Measurements from ENCODE around the gene MAPT.
"Not testable (repeated sequence)": the region's sequence is repeated elsewhere in the genome, so short reads cannot be mapped to it uniquely, and the experiment has no call there.

Gene MAPT

DNA sequence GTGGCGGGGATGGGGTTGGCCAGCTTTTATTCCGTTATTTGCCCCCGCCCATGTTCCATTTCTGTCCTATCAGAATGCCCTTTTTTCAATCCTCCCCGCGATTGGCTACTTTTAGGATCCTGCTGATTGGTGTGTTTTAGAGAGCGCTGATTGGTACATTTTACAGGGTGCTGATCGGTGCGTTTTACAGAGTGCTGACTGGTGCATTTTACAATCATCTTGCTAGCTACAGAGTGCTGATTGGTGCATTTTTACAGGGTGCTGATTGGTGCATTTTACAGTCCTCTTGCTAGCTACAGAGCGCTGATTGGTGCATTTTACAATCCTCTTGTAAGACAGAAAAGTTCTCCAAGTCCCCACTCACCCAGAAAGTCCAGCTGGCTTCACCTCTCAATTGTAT, 32.2 kb upstream of the MAPT start:
- not testable (repeated sequence) for DNase-seq (ENCODE audit: low spot score)

GRCh38 chr17:45863857-45864654, 30.3 kb upstream of the MAPT start:
- DNase-seq (ENCODE audit: low spot score), result no peak

DNA sequence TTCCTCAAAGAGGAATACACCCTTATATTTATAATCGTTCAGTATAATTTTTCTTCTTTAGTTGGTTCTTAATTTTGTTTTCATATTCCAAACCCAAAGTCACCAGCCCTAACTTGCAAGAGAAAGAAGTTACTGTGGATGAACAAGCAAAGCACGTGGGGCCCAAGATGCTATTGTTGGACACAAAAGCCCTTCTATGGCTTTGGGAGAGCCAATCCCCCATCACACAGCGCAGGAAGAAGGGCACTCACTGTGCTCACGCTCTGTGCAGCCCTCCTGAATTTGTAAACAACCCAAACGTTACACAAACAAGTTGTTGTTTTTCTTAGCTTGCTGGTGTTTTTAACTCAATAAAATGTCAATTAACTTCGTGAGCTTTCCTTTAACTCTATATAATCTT, 27.2 kb upstream of the MAPT start:
- DNase-seq (ENCODE audit: low spot score), result no peak

GRCh38 chr17:45867702-45868101, 26.7 kb upstream of the MAPT start:
- no peak for DNase-seq (ENCODE audit: low spot score)

DNA sequence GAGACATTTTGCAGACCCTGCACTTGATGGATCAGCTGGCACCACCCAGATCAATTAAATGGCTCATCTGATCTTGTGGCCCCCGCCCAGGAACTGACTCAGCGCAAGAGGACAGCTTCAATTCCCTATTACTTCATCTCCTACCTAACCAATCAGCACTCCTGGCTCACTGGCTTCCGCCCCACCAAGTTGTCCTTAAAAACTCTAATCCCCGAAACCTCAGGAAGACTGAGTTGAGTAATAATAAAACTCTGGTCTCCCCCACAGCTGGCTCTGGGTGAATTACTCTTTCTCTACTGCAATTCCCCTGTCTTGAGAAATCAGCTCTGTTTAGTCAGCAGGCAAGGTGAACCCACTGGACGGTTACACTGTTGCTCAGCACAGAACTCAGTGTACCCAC, 26.1 kb upstream of the MAPT start:
- DNase-seq (ENCODE audit: low spot score), result no peak

DNA sequence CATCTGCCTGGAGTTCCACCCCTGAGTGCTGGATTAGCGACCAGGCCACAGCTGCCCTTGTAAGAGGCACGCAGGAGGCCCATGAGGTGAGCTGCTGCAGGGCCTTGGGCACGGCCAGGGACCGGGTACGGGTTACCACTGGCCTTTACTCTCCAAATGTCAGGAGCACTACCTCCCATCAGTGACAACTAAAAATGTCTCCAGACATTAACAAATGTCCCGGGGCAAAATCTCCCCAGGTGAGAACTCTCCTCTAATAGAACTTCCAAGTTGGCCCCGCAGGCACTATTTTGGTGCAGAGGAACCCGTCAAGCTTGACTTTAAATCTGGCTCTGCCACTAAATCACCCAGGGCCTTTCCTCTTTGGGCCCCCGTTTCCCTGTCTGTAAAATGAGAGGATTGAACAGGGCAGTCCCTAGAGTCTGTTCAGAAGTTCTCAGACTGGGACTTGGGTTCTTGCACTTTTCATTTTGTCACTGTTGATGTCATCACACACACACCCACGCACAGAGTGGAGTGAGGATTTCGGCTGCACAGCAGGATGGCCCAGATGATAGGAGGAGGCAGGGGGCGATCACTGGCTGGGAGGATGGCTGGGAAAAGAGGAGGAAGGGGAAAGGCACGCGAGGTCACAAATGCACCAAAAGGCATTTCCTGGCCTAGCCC, 24.5 kb upstream of the MAPT start:
- DNase-seq (ENCODE audit: low spot score), result no peak

GRCh38 chr17:45870342-45870974, 23.9 kb upstream of the MAPT start:
- no peak for DNase-seq (ENCODE audit: low spot score)

DNA sequence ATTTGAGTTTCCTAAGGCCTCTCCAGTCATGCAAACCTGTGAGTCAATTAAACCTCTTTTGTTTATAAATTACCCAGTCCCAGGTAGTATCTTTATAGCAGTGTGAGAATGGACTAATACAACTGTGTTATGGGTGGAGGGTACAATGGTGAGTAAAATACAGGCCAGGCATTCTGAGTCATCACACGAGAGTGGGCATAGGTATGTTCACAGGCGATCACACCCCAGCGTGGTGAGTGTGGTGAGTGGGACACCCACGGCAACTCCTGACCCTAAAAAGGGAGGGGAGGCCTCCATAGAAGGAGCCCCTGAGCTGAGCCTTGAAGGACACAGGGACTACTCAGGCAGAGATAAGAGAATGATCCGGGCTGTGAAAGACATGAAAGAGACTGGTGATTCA, 22.6 kb upstream of the MAPT start:
- DNase-seq (ENCODE audit: low spot score), result no peak

- DNase-seq (ENCODE audit: low spot score), result no peak
Measured at GRCh38 chr17:45873728-45874127, 20.6 kb upstream of the MAPT start.

- no peak for DNase-seq (ENCODE audit: low spot score)
Measured at GRCh38 chr17:45874151-45874550, 20.2 kb upstream of the MAPT start.

DNA sequence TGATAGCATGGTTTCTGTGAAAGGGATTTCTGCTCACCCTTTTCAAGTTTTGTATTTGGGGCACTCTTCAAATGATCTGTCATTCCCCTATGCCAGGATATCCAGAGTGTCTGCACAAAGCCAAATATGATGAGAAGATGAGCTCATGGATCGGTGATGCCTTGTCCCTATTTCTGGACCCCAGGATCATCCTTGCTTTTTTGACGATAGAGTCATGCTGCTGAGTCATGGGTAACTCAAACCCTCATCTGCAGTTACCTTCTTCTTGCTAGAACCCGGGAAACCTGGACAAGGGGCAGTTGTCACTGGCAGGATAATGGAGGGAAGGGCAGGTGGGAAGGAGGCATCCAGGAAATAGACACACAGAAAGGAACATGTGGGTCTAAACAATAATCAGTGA, 17.8 kb upstream of the MAPT start:
- no peak for DNase-seq (ENCODE audit: low spot score)

- no peak for DNase-seq (ENCODE audit: low spot score)
Measured at GRCh38 chr17:45877467-45877866, 16.9 kb upstream of the MAPT start.

DNA sequence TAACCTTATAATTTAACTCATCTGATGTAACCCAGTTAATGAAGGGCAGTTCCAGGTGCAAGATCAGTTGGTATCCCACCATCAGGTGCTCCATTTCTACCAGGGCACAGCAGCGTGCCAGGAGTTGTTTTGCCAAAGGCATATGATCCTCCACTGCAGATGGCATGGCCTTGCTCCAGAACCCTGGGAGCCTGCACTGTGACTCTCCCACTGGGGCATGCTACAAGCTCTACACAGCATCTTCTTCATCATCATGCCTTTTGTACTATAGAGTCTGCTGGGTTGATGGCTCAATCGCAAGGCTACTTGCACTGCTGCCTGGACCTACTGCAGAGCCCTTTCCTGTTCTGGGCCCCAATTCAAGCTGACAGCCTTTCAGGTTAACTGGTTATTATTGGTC, 11.3 kb upstream of the MAPT start:
- DNase-seq (ENCODE audit: low spot score), result no peak

DNA sequence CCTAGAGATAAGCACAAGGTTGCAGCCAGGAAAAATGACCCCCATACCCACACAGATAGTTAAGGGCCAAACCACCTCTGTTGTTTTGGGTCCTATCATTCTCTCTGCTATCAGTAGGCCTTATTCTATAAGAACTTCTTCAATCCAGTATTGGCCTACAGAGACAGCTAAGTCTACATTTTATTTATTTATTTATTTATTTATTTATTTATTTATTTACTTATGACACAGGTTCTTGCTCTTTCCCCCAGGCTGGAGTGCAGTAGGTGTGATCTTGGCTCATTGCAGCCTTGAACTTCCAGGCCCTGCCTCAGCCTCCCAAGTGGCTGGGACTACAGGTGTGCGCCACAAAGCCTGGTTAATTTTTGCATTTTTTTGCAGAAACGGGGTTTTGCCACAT, 7.5 kb upstream of the MAPT start:
- DNase-seq (ENCODE audit: low spot score), result no peak

- no peak for DNase-seq (ENCODE audit: low spot score)
Measured at GRCh38 chr17:45888392-45888791, 6.0 kb upstream of the MAPT start.

- no peak for DNase-seq (ENCODE audit: low spot score)
Measured at GRCh38 chr17:45889579-45889978, 4.8 kb upstream of the MAPT start.

DNA sequence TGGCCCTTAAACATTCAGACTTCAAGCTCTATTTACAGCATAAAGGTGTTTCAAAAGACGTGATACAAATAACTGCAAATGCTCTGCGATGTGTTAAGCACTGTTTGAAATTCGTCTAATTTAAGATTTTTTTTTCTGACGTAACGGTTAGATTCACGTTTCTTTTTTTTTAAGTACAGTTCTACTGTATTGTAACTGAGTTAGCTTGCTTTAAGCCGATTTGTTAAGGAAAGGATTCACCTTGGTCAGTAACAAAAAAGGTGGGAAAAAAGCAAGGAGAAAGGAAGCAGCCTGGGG, 681 bp upstream of the MAPT start:
- DNase-seq (ENCODE audit: low spot score), result no peak

DNA sequence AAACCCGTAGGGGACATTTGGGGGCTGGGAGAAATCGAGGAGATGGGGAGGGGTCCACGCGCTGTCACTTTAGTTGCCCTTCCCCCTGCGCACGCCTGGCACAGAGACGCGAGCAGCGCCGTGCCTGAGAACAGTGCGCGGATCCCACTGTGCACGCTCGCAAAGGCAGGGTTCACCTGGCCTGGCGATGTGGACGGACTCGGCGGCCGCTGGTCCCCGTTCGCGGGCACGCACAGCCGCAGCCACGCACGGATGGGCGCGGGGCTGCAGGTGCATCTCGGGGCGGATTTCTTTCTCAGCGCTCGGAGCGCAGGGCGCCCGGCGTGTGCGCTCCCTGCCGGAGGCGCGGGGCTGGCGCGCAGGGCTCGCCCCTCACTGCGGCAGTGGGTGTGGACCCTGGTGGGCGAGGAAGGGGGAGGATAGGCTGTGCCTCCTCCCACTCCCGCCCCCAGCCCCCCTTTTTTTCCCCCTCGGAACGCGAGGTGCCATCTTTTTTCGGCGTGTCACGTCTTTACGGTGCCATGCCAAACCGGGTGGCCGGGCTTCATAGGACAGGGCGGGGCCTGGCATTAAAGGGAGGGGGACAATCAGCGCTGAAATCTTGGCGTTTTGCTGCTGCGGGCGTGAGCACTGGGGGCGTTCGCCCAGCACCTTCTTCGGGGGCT, 1.1 kb downstream of the MAPT start:
- DNase-seq (ENCODE audit: low spot score), result no peak

DNA sequence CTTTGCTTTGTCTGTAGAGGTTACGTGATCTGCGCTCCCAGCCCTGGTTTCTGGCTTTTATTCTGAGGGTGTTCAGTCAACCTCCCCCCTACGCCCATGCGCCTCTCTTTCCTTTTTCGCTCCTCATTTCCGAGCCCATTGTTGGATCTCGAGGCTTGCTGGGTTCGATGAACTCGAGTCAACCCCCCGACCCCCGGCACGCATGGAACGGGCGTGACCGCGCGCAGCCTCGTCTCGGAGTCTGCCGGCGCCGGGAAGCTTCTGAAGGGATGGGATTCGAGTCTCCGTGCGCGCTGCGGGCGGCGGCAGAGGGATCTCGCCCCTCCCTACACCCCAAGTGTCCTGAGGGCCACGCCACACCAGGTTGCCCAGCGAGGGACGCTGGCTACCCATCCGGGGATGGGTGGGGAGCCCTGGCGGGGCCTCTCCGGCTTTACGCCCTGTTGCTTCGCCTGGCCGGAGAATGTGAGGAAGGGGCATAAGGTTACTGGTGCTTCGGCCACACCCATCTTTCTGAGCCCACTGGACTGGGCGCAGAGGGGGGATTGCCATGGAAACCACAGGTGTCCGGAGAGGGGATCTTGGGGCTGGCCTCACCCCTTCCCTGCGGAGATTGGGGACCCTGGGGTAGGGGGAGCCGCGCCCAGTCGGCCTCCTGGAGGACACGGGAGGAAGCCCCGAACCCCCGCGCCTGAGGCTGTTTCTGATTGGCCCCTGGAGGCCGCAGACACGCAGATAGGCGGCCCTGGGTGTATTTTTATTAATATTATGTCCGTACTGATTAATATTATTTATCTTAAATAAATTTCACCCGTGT, 1.8 kb downstream of the MAPT start:
- DNase-seq (ENCODE audit: low spot score), result no peak

- DNase-seq (ENCODE audit: low spot score), result no peak
Measured at GRCh38 chr17:45896803-45897693, 2.7 kb downstream of the MAPT start.

- no peak for DNase-seq (ENCODE audit: low spot score)
Measured at GRCh38 chr17:45900136-45900535, 5.8 kb downstream of the MAPT start.
